Measurements from ENCODE around the gene ENGASE. TPM values are rescaled to one million over a fixed set of nuclear protein-coding genes. Genes with fewer than 3 reads are reported as not detected.

Gene ENGASE
- total RNA-seq, 2 donors from 2014 or later = 24.9 to 50.8 TPM

DNA sequence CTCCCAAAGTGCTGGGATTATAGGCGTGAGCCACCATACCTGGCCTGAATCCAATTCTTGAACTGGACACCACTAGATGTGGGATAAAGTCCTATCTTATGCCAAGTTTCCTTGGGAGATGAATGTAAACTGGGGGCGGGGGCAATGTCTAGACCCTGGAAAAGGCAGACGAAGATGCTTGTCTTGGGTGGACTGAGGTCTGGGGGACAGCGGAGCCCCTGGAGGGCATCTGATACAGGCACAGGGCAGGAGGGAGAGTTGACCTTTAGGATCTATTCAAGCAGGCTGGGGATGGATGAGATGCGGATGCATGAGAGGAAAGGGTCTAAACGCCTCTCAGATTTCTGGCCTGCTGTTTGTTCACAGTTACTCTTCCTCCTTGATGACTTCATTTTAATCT is 38.9 kb upstream of the ENGASE start:
- DNase-seq = no peak
- no peaks in the 10 kb centered on the region for H3K9me3 ChIP-seq
- H3K4me1 ChIP-seq = peaks cover 4% of the 10 kb centered on the region
- no peak for TF ChIP-seq CTCF (IDR thresholded peaks at IDR 0.05)
- no peak for TF ChIP-seq POLR2A (IDR thresholded peaks at IDR 0.05)
- H3K27ac ChIP-seq = no peak overlapping the region
- no peak overlapping the region for H3K4me3 ChIP-seq
- ATAC-seq = no peak
- no peaks in the 10 kb centered on the region for H3K36me3 ChIP-seq (replicated peaks in 1 of 2; ENCODE audit: insufficient read depth in 1 of 2, low read depth in 2 of 2)
- intact Hi-C loops (cut with DNase I) = no loop called here
- no peaks in the 10 kb centered on the region for H3K27me3 ChIP-seq
- 79 to 96% methylated on average over 6 of the region's 6 CpGs for WGBS, 2 donors

GRCh38 chr17:79036181-79036580 is 38.4 kb upstream of the ENGASE start:
- 81 to 90% methylated on average over 6 of the region's 6 CpGs for WGBS, 2 donors
- TF ChIP-seq CTCF (IDR thresholded peaks at IDR 0.05) (no peak), POLR2A (IDR thresholded peaks at IDR 0.05) (no peak)

GRCh38 chr17:79036596-79036995 is 38.0 kb upstream of the ENGASE start:
- Histone ChIP-seq H3K27me3 (no peaks in the 10 kb centered on the region), H3K4me3 (no peak overlapping the region), H3K27ac (no peak overlapping the region), H3K4me1 (peaks cover 4% of the 10 kb centered on the region), H3K36me3 (replicated peaks in 1 of 2; ENCODE audit: insufficient read depth in 1 of 2, low read depth in 2 of 2) (no peaks in the 10 kb centered on the region), H3K9me3 (no peaks in the 10 kb centered on the region)
- ATAC-seq (no peak), DNase-seq (peak in 1 of 4 donors; percentile 36)
- WGBS, 2 donors = 74 to 76% methylated on average over 3 of the region's 3 CpGs
- intact Hi-C loops (cut with DNase I) = no loop called here
- TF ChIP-seq CTCF (IDR thresholded peaks at IDR 0.05) = no peak
- no peak for TF ChIP-seq POLR2A (IDR thresholded peaks at IDR 0.05)

More at GRCh38 chr17:79036181-79036580, 38.4 kb upstream of the ENGASE start:
- DNase-seq (no peak), ATAC-seq (no peak)
- no peaks in the 10 kb centered on the region for H3K27me3 ChIP-seq
- H3K36me3 ChIP-seq (replicated peaks in 1 of 2; ENCODE audit: insufficient read depth in 1 of 2, low read depth in 2 of 2) = no peaks in the 10 kb centered on the region
- H3K27ac ChIP-seq = no peak overlapping the region
- intact Hi-C loops (cut with DNase I) = no loop called here
- H3K9me3 ChIP-seq = no peaks in the 10 kb centered on the region
- no peak overlapping the region for H3K4me3 ChIP-seq
- H3K4me1 ChIP-seq = peaks cover 4% of the 10 kb centered on the region

DNA sequence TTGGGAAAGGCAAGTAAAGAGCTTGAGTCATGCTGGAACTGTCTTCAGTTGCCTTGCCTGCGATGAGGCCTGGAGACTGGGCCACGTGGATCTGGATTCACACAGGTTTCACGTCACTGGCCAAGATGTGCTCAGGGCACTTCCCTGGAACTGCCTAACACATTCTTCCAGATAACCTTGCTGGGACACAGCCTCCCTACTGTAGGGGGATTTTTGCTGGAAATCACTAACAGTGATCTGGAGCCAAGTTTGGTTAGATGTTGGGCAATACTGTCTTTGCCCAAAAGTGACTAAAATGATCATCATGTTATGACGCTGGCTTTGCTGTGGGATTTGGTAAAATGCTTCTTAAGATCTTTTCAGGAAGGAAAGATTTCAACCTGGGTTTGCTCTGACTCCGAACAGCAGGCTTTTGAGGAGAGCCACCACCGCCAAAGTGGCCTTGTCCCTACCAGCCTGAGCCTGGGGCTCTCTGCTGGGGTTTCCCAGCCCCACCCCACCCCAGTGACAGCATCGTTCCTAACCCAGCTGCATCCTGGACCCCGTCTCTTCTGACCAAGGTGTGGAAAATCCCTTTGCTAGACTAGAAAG is 36.0 kb upstream of the ENGASE start:
- peak overlapping the region in 1 of 4 donors; percentile 28 for H3K27ac ChIP-seq
- H3K27me3 ChIP-seq = no peaks in the 10 kb centered on the region
- H3K9me3 ChIP-seq = no peaks in the 10 kb centered on the region
- intact Hi-C loops (cut with DNase I) = no loop called here
- ATAC-seq = peak; percentile 43
- TF ChIP-seq POLR2A (IDR thresholded peaks at IDR 0.05) (no peak), CTCF (IDR thresholded peaks at IDR 0.05) (no peak)
- DNase-seq = peak in 1 of 4 donors; percentile 42
- no peak overlapping the region for H3K4me3 ChIP-seq
- H3K4me1 ChIP-seq = peaks cover 4% of the 10 kb centered on the region
- no peaks in the 10 kb centered on the region for H3K36me3 ChIP-seq (replicated peaks in 1 of 2; ENCODE audit: insufficient read depth in 1 of 2, low read depth in 2 of 2)
- 67 to 79% methylated on average over 8 of the region's 8 CpGs for WGBS, 2 donors

DNA sequence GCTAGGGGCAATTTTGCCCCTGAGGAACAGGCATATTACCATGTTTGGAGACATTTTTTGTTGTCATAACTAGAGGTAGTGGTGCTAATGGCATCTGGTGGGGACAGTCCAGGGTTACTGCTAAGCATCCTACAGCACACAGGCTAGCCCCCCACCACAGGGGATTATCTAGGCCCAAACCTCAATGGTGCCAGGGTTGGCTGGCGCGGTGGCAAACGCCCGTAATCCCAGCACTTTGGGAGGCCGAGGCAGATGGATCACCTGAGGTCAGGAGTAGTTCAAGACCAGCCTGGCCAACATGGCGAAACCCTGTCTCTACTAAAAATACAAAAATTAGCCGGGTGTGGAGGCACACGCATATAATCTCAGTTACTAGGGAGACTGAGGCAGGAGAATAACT is 35.5 kb upstream of the ENGASE start:
- intact Hi-C loops (cut with DNase I) = no loop called here
- no peak for DNase-seq
- TF ChIP-seq POLR2A (IDR thresholded peaks at IDR 0.05) (no peak), CTCF (IDR thresholded peaks at IDR 0.05) (no peak)

More for the DNA sequence above, 35.5 kb upstream of the ENGASE start:
- peak overlapping the region in 1 of 4 donors; percentile 15 for H3K27ac ChIP-seq
- H3K36me3 ChIP-seq (replicated peaks in 1 of 2; ENCODE audit: insufficient read depth in 1 of 2, low read depth in 2 of 2) = no peaks in the 10 kb centered on the region
- no peaks in the 10 kb centered on the region for H3K27me3 ChIP-seq
- H3K4me1 ChIP-seq = no peaks in the 10 kb centered on the region
- no peaks in the 10 kb centered on the region for H3K9me3 ChIP-seq
- H3K4me3 ChIP-seq = no peak overlapping the region
- ATAC-seq = no peak
- WGBS, 2 donors = 83 to 89% methylated on average over 8 of the region's 8 CpGs

Measured in body of pancreas (tissue), 4 donors.